Measurements from ENCODE around the gene ANKRD12.

Gene ANKRD12

GRCh38 chr18:9234528-9234927, 97.9 kb downstream of the ANKRD12 start:
- Histone ChIP-seq H3K79me2 (ENCODE audit: insufficient read depth, low read depth) (peaks cover 37% of the 10 kb centered on the region; the same call in 1 of the 2 replicates), H3K36me3 (ENCODE audit: insufficient read depth) (no peaks in the 10 kb centered on the region; the same call in 1 of the 2 replicates), H3K4me3 (IDR thresholded peaks at IDR 0.05; ENCODE audit: insufficient read depth, low read depth, low read length) (no peak overlapping the region), H2AFZ (ENCODE audit: low read depth) (no peak overlapping the region), H4K20me1 (ENCODE audit: insufficient read depth) (no peaks in the 10 kb centered on the region; the same call in 1 of the 2 replicates), H3K27me3 (ENCODE audit: insufficient read depth, low read depth) (no peaks in the 10 kb centered on the region), H3K9ac (no peak overlapping the region), H3K27ac (no peak overlapping the region), H3K4me1 (ENCODE audit: low read depth, poor library complexity, severe bottlenecking) (no peaks in the 10 kb centered on the region), H3K4me2 (no peak overlapping the region)
- TF ChIP-seq, protein P1, sequence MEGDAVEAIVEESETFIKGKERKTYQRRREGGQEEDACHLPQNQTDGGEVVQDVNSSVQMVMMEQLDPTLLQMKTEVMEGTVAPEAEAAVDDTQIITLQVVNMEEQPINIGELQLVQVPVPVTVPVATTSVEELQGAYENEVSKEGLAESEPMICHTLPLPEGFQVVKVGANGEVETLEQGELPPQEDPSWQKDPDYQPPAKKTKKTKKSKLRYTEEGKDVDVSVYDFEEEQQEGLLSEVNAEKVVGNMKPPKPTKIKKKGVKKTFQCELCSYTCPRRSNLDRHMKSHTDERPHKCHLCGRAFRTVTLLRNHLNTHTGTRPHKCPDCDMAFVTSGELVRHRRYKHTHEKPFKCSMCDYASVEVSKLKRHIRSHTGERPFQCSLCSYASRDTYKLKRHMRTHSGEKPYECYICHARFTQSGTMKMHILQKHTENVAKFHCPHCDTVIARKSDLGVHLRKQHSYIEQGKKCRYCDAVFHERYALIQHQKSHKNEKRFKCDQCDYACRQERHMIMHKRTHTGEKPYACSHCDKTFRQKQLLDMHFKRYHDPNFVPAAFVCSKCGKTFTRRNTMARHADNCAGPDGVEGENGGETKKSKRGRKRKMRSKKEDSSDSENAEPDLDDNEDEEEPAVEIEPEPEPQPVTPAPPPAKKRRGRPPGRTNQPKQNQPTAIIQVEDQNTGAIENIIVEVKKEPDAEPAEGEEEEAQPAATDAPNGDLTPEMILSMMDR (conservative IDR thresholded peaks at IDR 0.05; ENCODE audit: low read depth, low read length) = no peak

GRCh38 chr18:9237981-9238380, 101.4 kb downstream of the ANKRD12 start:
- Histone ChIP-seq H4K20me1 (ENCODE audit: insufficient read depth) (no peaks in the 10 kb centered on the region), H3K27me3 (ENCODE audit: insufficient read depth, low read depth) (no peaks in the 10 kb centered on the region), H2AFZ (ENCODE audit: low read depth) (no peak overlapping the region), H3K79me2 (ENCODE audit: insufficient read depth, low read depth) (peaks cover 6% of the 10 kb centered on the region; the same call in 1 of the 2 replicates), H3K27ac (no peak overlapping the region), H3K4me3 (IDR thresholded peaks at IDR 0.05; ENCODE audit: insufficient read depth, low read depth, low read length) (no peak overlapping the region), H3K36me3 (ENCODE audit: insufficient read depth) (no peaks in the 10 kb centered on the region), H3K4me1 (ENCODE audit: low read depth, poor library complexity, severe bottlenecking) (no peaks in the 10 kb centered on the region), H3K9ac (no peak overlapping the region), H3K4me2 (no peak overlapping the region)
- TF ChIP-seq, protein P1 (conservative IDR thresholded peaks at IDR 0.05; ENCODE audit: low read depth, low read length) = no peak

- H3K36me3 ChIP-seq (ENCODE audit: insufficient read depth) = no peaks in the 10 kb centered on the region
- no peak overlapping the region for H3K27ac ChIP-seq
- no peaks in the 10 kb centered on the region for H4K20me1 ChIP-seq (ENCODE audit: insufficient read depth)
- H2AFZ ChIP-seq (ENCODE audit: low read depth) = no peak overlapping the region
- H3K4me3 ChIP-seq (IDR thresholded peaks at IDR 0.05; ENCODE audit: insufficient read depth, low read depth, low read length) = no peak overlapping the region
- TF ChIP-seq, protein P1 (conservative IDR thresholded peaks at IDR 0.05; ENCODE audit: low read depth, low read length) = no peak
- H3K27me3 ChIP-seq (ENCODE audit: insufficient read depth, low read depth) = no peaks in the 10 kb centered on the region
- no peak overlapping the region for H3K9ac ChIP-seq
- no peak overlapping the region for H3K4me2 ChIP-seq
- no peaks in the 10 kb centered on the region for H3K4me1 ChIP-seq (ENCODE audit: low read depth, poor library complexity, severe bottlenecking)
- no peaks in the 10 kb centered on the region for H3K79me2 ChIP-seq (ENCODE audit: insufficient read depth, low read depth)
Observed at GRCh38 chr18:9239720-9240119, 103.1 kb downstream of the ANKRD12 start.

GRCh38 chr18:9240270-9240669, 103.7 kb downstream of the ANKRD12 start:
- Histone ChIP-seq H4K20me1 (ENCODE audit: insufficient read depth) (no peaks in the 10 kb centered on the region), H3K4me3 (IDR thresholded peaks at IDR 0.05; ENCODE audit: insufficient read depth, low read depth, low read length) (no peak overlapping the region), H3K4me2 (no peak overlapping the region), H3K79me2 (ENCODE audit: insufficient read depth, low read depth) (no peaks in the 10 kb centered on the region), H3K27me3 (ENCODE audit: insufficient read depth, low read depth) (no peaks in the 10 kb centered on the region), H3K4me1 (ENCODE audit: low read depth, poor library complexity, severe bottlenecking) (no peaks in the 10 kb centered on the region), H3K27ac (no peak overlapping the region), H3K36me3 (ENCODE audit: insufficient read depth) (no peaks in the 10 kb centered on the region), H2AFZ (ENCODE audit: low read depth) (no peak overlapping the region), H3K9ac (no peak overlapping the region)
- TF ChIP-seq, protein P1 (conservative IDR thresholded peaks at IDR 0.05; ENCODE audit: low read depth, low read length) = no peak
